ENCODE data around the gene FUBP3. TPM values are rescaled to one million over a fixed set of nuclear protein-coding genes. Genes with fewer than 3 reads are reported as not detected.

Gene FUBP3
- total RNA-seq, 5 donors from 2014 or later (not counting 1 experiment from before 2014, with no cell fraction given), result 34.2 to 44.7 (median 41.9) TPM

DNA sequence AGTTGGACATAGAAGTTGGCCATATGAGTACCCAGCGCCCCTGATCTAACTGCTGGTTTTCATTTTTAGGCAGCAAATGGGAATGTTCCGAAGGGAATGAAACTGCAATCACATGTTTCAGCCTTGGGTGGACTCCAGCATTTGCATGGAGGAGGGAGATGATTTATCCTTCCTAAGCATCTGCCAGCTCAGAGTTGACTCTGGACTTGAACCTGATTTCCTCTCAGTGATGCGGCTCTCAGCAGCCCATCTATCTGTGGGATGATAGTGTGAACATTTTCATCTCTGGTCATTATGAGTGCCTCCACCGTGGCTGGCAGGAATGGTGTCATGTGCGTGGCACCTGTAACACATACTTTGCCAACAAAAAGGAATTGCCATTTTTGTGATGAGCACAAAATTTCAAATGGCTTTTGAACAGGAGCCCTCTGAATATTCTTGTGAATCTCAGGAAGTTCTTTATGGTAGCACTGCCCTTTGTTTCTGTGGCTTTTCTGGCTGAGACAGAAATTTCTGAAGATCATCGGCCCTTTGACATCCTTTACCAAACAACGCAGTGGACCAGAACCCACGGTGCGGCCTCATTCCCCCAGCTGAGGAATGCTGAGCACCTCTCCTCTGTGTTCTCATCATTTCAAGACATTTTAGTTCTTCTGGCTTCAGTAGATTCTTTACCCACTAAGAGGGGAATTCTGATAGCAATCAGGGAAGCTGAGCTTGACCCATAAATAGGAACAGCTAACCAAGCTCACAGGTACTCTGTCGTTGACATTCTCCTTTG, 28.5 kb downstream of the FUBP3 start:
- H3K27ac Mint-ChIP-seq, result no peak overlapping the region
- CTCF ChIA-PET, result no interaction called here
- peaks cover 51% of the 10 kb centered on the region for H3K36me3 Mint-ChIP-seq
- no peak overlapping the region for H3K4me3 ChIP-seq (ENCODE audit: control insufficient read depth in 1 of 2, extremely low read depth in 1 of 2, low read length in 1 of 2)
- DNase-seq (no peak), ATAC-seq (replicated peaks in 1 of 4) (no peak)
- POLR2A ChIA-PET, result interaction anchor here in 1 of 2 donors (0.6 kb wide), 1 partner anchor 38 kb away, joined by 6 read pairs; no protein-coding TSS in a partner anchor
- no peak overlapping the region for H3K4me3 Mint-ChIP-seq
- H3K36me3 ChIP-seq (ENCODE audit: control insufficient read depth in 2 of 2, extremely low read depth in 1 of 2, insufficient read depth in 1 of 2, low read length in 1 of 2), result peaks cover 6 to 23% of the 10 kb centered on the region in 2 donors
- no peaks in the 10 kb centered on the region for H3K4me1 ChIP-seq (ENCODE audit: control insufficient read depth in 1 of 2, extremely low read depth in 1 of 2, insufficient read depth in 2 of 2, low read length in 2 of 2)
- no peaks in the 10 kb centered on the region for H3K9me3 ChIP-seq
- H3K4me1 Mint-ChIP-seq, result peaks cover 0 to 9% (median 7%) of the 10 kb centered on the region in 3 donors
- no peaks in the 10 kb centered on the region for H3K9me3 Mint-ChIP-seq
- H3K27me3 Mint-ChIP-seq, result no peaks in the 10 kb centered on the region
- 100% methylated on average over 6 of the region's 10 CpGs for WGBS (ENCODE audit: insufficient coverage)
- no peaks in the 10 kb centered on the region for H3K27me3 ChIP-seq (replicated peaks in 1 of 2; ENCODE audit: control insufficient read depth in 2 of 2, extremely low read depth in 1 of 2, insufficient read depth in 2 of 2, low read length in 1 of 2)
- H3K27ac ChIP-seq (ENCODE audit: low read length), result no peak overlapping the region

DNA sequence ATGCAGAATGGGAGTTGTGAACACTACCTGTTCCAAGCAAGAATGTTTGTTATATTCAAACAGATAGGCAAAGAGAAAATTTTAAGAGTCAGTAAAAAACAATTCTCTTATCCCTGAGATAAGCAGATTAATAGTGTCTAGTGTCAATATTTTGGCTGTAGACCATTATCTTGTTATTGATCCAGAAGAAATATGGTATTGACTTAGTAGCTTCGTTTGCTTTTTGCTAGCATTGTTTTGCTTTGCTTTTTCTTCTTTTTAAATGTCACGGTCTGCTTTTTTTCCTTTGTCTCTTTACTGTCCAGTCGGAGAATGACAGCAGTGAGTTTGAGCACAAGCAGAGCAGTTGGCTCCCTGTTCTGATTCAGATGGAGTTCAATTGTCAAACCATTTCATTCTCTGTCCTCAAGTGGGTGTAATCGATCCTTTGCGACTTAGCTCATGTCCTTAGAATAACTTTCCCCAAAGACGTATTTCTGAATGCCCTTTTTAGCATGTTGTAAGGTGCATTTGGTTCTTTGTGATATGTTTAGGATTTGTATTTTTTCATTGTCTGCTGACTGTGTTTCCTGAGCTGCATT, 29.3 kb downstream of the FUBP3 start:
- Mint-ChIP-seq H3K27me3 (no peaks in the 10 kb centered on the region), H3K9me3 (no peaks in the 10 kb centered on the region), H3K4me3 (no peak overlapping the region), H3K27ac (no peak overlapping the region), H3K4me1 (peaks cover 0 to 9% (median 7%) of the 10 kb centered on the region in 3 donors), H3K36me3 (peaks cover 50% of the 10 kb centered on the region)
- Histone ChIP-seq H3K9me3 (no peaks in the 10 kb centered on the region), H3K36me3 (ENCODE audit: control insufficient read depth in 2 of 2, extremely low read depth in 1 of 2, insufficient read depth in 1 of 2, low read length in 1 of 2) (peaks cover 6 to 31% of the 10 kb centered on the region in 2 donors), H3K4me1 (ENCODE audit: control insufficient read depth in 1 of 2, extremely low read depth in 1 of 2, insufficient read depth in 2 of 2, low read length in 2 of 2) (no peaks in the 10 kb centered on the region), H3K4me3 (ENCODE audit: control insufficient read depth in 1 of 2, extremely low read depth in 1 of 2, low read length in 1 of 2) (no peak overlapping the region), H3K27me3 (replicated peaks in 1 of 2; ENCODE audit: control insufficient read depth in 2 of 2, extremely low read depth in 1 of 2, insufficient read depth in 2 of 2, low read length in 1 of 2) (no peaks in the 10 kb centered on the region), H3K27ac (ENCODE audit: low read length) (no peak overlapping the region)
- CTCF ChIA-PET, result no interaction called here
- DNase-seq, result no peak
- POLR2A ChIA-PET, result no interaction called here
- no peak for ATAC-seq (replicated peaks in 1 of 4)
- 100% methylated on average over 3 of the region's 6 CpGs for WGBS (ENCODE audit: insufficient coverage)

DNA sequence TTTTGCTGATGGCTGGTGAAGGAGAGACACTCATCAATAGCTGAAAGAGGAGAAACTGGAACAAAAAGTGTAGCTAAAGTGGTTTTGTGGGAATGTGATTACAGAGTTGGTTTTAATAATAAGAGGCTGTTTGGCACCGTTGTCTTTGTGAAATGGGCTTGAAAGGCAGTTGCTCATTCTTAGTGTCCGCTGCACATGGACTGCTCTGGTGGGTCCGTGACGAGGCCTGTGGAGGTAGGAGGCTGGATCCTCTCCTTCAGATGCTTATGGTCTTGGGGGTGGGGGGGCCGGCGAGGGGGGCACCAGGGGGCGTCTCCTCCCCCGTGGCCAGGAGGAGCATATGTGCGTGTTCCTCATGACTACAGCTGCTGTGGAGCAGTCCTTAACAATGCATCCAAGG, 29.8 kb downstream of the FUBP3 start:
- peaks cover 0 to 9% (median 7%) of the 10 kb centered on the region in 3 donors for H3K4me1 Mint-ChIP-seq
- H3K9me3 Mint-ChIP-seq, result no peaks in the 10 kb centered on the region
- Histone ChIP-seq H3K4me1 (ENCODE audit: control insufficient read depth in 1 of 2, extremely low read depth in 1 of 2, insufficient read depth in 2 of 2, low read length in 2 of 2) (no peaks in the 10 kb centered on the region), H3K36me3 (ENCODE audit: control insufficient read depth in 2 of 2, extremely low read depth in 1 of 2, insufficient read depth in 1 of 2, low read length in 1 of 2) (peaks cover 6 to 36% of the 10 kb centered on the region in 2 donors), H3K27ac (ENCODE audit: low read length) (no peak overlapping the region), H3K27me3 (replicated peaks in 1 of 2; ENCODE audit: control insufficient read depth in 2 of 2, extremely low read depth in 1 of 2, insufficient read depth in 2 of 2, low read length in 1 of 2) (no peaks in the 10 kb centered on the region), H3K9me3 (no peaks in the 10 kb centered on the region), H3K4me3 (ENCODE audit: control insufficient read depth in 1 of 2, extremely low read depth in 1 of 2, low read length in 1 of 2) (no peak overlapping the region)
- CTCF ChIA-PET, result no interaction called here
- POLR2A ChIA-PET, result no interaction called here
- no peaks in the 10 kb centered on the region for H3K27me3 Mint-ChIP-seq
- peaks cover 45% of the 10 kb centered on the region for H3K36me3 Mint-ChIP-seq
- no peak for ATAC-seq (replicated peaks in 1 of 4)
- no peak overlapping the region for H3K27ac Mint-ChIP-seq
- DNase-seq, result no peak
- WGBS (ENCODE audit: insufficient coverage), result 100% methylated on average over 1 of the region's 9 CpGs
- no peak overlapping the region for H3K4me3 Mint-ChIP-seq

DNA sequence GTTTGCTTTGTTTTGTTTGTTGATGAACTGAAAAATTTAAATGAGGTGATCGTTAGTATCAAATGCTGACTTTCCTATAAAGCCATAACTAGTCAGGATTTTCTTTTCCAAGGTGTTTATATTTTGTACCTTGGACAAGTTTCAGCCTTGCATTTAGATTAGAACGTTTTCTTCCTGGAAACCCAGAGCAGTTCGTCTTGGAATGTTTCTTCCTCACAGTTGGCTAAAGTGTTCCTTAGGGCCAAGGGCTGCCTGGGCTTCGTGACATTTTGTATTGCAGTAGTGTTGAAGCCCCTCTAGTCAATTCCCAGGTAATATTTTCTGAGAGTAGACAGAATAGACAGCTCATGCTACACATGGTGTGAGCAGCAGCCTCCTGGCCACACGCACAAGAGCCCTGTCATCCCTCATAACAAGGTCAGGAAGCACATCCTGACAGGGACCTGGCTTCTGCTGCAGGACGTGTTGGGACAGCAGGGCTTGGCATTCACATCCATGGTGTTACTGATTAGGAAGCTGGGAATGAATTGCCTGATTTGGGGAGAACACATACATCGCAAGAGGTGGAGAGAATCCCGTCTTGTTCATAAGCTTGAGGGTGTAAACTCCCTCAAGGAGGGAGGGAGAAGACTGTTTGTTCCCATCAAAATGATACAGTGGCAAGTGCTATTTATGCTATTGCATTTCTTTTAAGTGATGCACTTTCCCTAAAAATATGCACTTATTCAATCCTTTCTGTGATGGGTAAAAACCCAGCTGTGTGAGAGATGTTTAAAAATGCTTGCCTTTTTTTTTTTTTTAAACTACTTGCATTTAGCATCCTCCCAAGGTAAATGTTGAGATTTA, 31.7 kb downstream of the FUBP3 start:
- no peak for DNase-seq
- CTCF ChIA-PET, result no interaction called here
- no peaks in the 10 kb centered on the region for H3K27me3 ChIP-seq (replicated peaks in 1 of 2; ENCODE audit: control insufficient read depth in 2 of 2, extremely low read depth in 1 of 2, insufficient read depth in 2 of 2, low read length in 1 of 2)
- no peaks in the 10 kb centered on the region for H3K4me1 ChIP-seq (ENCODE audit: control insufficient read depth in 1 of 2, extremely low read depth in 1 of 2, insufficient read depth in 2 of 2, low read length in 2 of 2)
- Mint-ChIP-seq H3K4me1 (peaks cover 0 to 4% (median 0%) of the 10 kb centered on the region in 3 donors), H3K9me3 (no peaks in the 10 kb centered on the region), H3K27me3 (no peaks in the 10 kb centered on the region), H3K4me3 (no peak overlapping the region), H3K27ac (no peak overlapping the region), H3K36me3 (peaks cover 57% of the 10 kb centered on the region)
- no peak overlapping the region for H3K27ac ChIP-seq (ENCODE audit: low read length)
- POLR2A ChIA-PET, result no interaction called here
- 93% methylated on average over 3 of the region's 8 CpGs for WGBS (ENCODE audit: insufficient coverage)
- H3K36me3 ChIP-seq (ENCODE audit: control insufficient read depth in 2 of 2, extremely low read depth in 1 of 2, insufficient read depth in 1 of 2, low read length in 1 of 2), result peaks cover 6 to 55% of the 10 kb centered on the region in 2 donors
- no peaks in the 10 kb centered on the region for H3K9me3 ChIP-seq
- ATAC-seq (replicated peaks in 1 of 4), result no peak
- no peak overlapping the region for H3K4me3 ChIP-seq (ENCODE audit: control insufficient read depth in 1 of 2, extremely low read depth in 1 of 2, low read length in 1 of 2)

GRCh38 chr9:130616451-130616850, 37.1 kb downstream of the FUBP3 start:
- CTCF ChIA-PET, result no interaction called here
- POLR2A ChIA-PET, result no interaction called here
- DNase-seq, result no peak
- Mint-ChIP-seq H3K4me1 (no peaks in the 10 kb centered on the region), H3K4me3 (no peak overlapping the region), H3K36me3 (peaks cover 65% of the 10 kb centered on the region), H3K27me3 (no peaks in the 10 kb centered on the region), H3K27ac (no peak overlapping the region), H3K9me3 (no peaks in the 10 kb centered on the region)
- no peak overlapping the region for H3K27ac ChIP-seq (ENCODE audit: low read length)
- no peak for ATAC-seq (replicated peaks in 1 of 4)
- no peak overlapping the region for H3K4me3 ChIP-seq (ENCODE audit: control insufficient read depth in 1 of 2, extremely low read depth in 1 of 2, low read length in 1 of 2)
- H3K9me3 ChIP-seq, result no peaks in the 10 kb centered on the region
- no peaks in the 10 kb centered on the region for H3K4me1 ChIP-seq (ENCODE audit: control insufficient read depth in 1 of 2, extremely low read depth in 1 of 2, insufficient read depth in 2 of 2, low read length in 2 of 2)
- WGBS (ENCODE audit: insufficient coverage), result 98% methylated on average over 8 of the region's 10 CpGs
- H3K36me3 ChIP-seq (ENCODE audit: control insufficient read depth in 2 of 2, extremely low read depth in 1 of 2, insufficient read depth in 1 of 2, low read length in 1 of 2), result peaks cover 18 to 91% of the 10 kb centered on the region in 2 donors
- H3K27me3 ChIP-seq (replicated peaks in 1 of 2; ENCODE audit: control insufficient read depth in 2 of 2, extremely low read depth in 1 of 2, insufficient read depth in 2 of 2, low read length in 1 of 2), result no peaks in the 10 kb centered on the region

DNA sequence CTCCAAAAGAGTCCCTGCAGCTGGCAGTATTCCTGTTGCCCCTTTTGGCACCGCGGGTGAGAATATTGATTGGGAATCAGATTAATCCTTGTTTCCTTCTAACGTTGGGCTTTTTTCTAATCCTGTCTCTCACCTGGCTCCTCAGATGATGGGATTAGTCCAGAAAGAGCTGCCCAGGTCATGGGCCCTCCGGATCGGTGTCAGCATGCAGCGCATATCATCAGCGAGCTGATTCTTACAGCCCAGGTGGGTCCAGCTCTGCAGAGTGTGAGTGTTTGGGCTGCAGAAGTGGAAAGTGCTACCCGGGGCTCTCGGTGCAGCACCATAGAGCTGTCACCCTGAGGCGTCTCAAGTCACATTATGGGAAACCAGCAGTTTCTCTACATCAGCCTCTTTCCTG, 44.1 kb downstream of the FUBP3 start:
- WGBS (ENCODE audit: insufficient coverage), result 100% methylated on average over 7 of the region's 10 CpGs
- no peak overlapping the region for H3K27ac Mint-ChIP-seq
- Histone ChIP-seq H3K4me3 (ENCODE audit: control insufficient read depth in 1 of 2, extremely low read depth in 1 of 2, low read length in 1 of 2) (no peak overlapping the region), H3K4me1 (ENCODE audit: control insufficient read depth in 1 of 2, extremely low read depth in 1 of 2, insufficient read depth in 2 of 2, low read length in 2 of 2) (no peaks in the 10 kb centered on the region), H3K36me3 (ENCODE audit: control insufficient read depth in 2 of 2, extremely low read depth in 1 of 2, insufficient read depth in 1 of 2, low read length in 1 of 2) (peaks cover 18 to 87% of the 10 kb centered on the region in 2 donors), H3K27ac (ENCODE audit: low read length) (no peak overlapping the region), H3K9me3 (no peaks in the 10 kb centered on the region), H3K27me3 (replicated peaks in 1 of 2; ENCODE audit: control insufficient read depth in 2 of 2, extremely low read depth in 1 of 2, insufficient read depth in 2 of 2, low read length in 1 of 2) (no peaks in the 10 kb centered on the region)
- no peak for ATAC-seq (replicated peaks in 1 of 4)
- H3K36me3 Mint-ChIP-seq, result peaks cover 57% of the 10 kb centered on the region
- no peaks in the 10 kb centered on the region for H3K27me3 Mint-ChIP-seq
- no peaks in the 10 kb centered on the region for H3K4me1 Mint-ChIP-seq
- no peak overlapping the region for H3K4me3 Mint-ChIP-seq
- POLR2A ChIA-PET, result no interaction called here
- CTCF ChIA-PET, result no interaction called here
- no peak for DNase-seq
- H3K9me3 Mint-ChIP-seq, result no peaks in the 10 kb centered on the region
